A673 (cell line): ENCODE measurements around the gene FICD. TPM values are rescaled to one million over a fixed set of nuclear protein-coding genes. Genes with fewer than 3 reads are reported as not detected.
"Not testable (repeated sequence)": the region's sequence is repeated elsewhere in the genome, so short reads cannot be mapped to it uniquely, and the experiment has no call there.

Experiments used
- BruUV-seq: library from RNA; stranded (reverse); fragments of 400-500 nt; replicated peaks from 2 replicates; lab custom pipeline; 2021; lab: Mats Ljungman, UMichigan
- CTCF ChIA-PET: fragments of 300-600 bp; sonication (Branson Sonifier 250); formaldehyde crosslinking; loops from one replicate; lab custom pipeline; 2022; ENCODE audit warnings: antibody characterized with exemption; lab: Charles Lee
- POLR2A ChIA-PET: fragments of 300-600 bp; sonication (Branson Sonifier 250); formaldehyde crosslinking; loops from one replicate; lab custom pipeline; 2022; ENCODE audit warnings: antibody characterized with exemption; ENCODE audit not compliant: low non-redundant PET; lab: Charles Lee
- DNase-seq: peaks from one replicate; pipeline ENCODE4 v3.0.0-alpha.2; 2015; ENCODE audit warnings: low spot score
- H3K27ac ChIP-seq: fragments of 200-600 bp; sonication (generic); 2 replicates; pipeline ENCODE4 v1.5.1; 2016; ENCODE audit warnings: mixed run types, low read depth, mild to moderate bottlenecking, mixed read lengths, antibody characterized with exemption, low read length; ENCODE audit not compliant: poor library complexity, severe bottlenecking
- H3K27me3 ChIP-seq: fragments of 200-600 bp; sonication (generic); replicated peaks from 2 replicates; pipeline ENCODE4 v1.6.1; 2017; ENCODE audit warnings: mixed run types, low read depth, mild to moderate bottlenecking, mixed read lengths, antibody characterized with exemption, low read length; ENCODE audit not compliant: insufficient read depth, poor library complexity
- H3K36me3 ChIP-seq: fragments of 200-600 bp; sonication (generic); 2 replicates; pipeline ENCODE4 v1.6.1; 2016; ENCODE audit warnings: mixed run types, mild to moderate bottlenecking, mixed read lengths, antibody characterized with exemption, low read length; ENCODE audit not compliant: insufficient read depth, poor library complexity, severe bottlenecking
- H3K4me1 ChIP-seq: fragments of 200-600 bp; sonication (generic); 2 replicates; pipeline ENCODE4 v1.6.1; 2017; ENCODE audit warnings: mixed run types, mild to moderate bottlenecking, mixed read lengths, antibody characterized with exemption, low read length; ENCODE audit not compliant: insufficient read depth, poor library complexity, severe bottlenecking
- H3K4me3 ChIP-seq: fragments of 200-600 bp; sonication (generic); 2 replicates; pipeline ENCODE4 v1.5.1; 2016; ENCODE audit warnings: low read depth, mixed run types, mild to moderate bottlenecking, mixed read lengths, low read length; ENCODE audit not compliant: poor library complexity, severe bottlenecking
- H3K9me3 ChIP-seq: fragments of 200-600 bp; sonication (generic); 2 replicates; pipeline ENCODE4 v1.6.1; 2016; ENCODE audit warnings: mixed run types, low read depth, mild to moderate bottlenecking, mixed read lengths, antibody characterized with exemption, low read length; ENCODE audit not compliant: poor library complexity, severe bottlenecking
- CTCF ChIP-seq: fragments of 300-800, 200-600 bp; sonication (generic); conservative IDR thresholded peaks from 2 replicates; pipeline ENCODE4 v1.5.1; 2017; ENCODE audit warnings: low read depth, mild to moderate bottlenecking, antibody characterized with exemption, low read length, moderate library complexity, mixed read lengths
- EZH2 ChIP-seq: fragments of 200-600 bp; sonication (generic); IDR thresholded peaks from 2 replicates; pipeline ENCODE4 v1.6.1; 2017; ENCODE audit warnings: borderline replicate concordance, low read depth, mild to moderate bottlenecking, mixed read lengths, antibody characterized with exemption, low read length; ENCODE audit not compliant: poor library complexity, severe bottlenecking
- intact Hi-C: fragments of 100-400 bp; cut with micrococcal nuclease; formaldehyde crosslinking; loops from one replicate; pipeline ENCODE4 v1.10.0; 2022; ENCODE audit not compliant: unreplicated experiment
- total RNA-seq: library from RNA; stranded (reverse); gene quantifications from 2 replicates; pipeline ENCODE4 v1.2.3, GENCODE V29; 2021

Gene FICD
- total RNA-seq, 1 experiment from 2014 or later: 3.6 TPM

- ChIA-PET POLR2A (no interaction called here), CTCF (no interaction called here)
- peaks cover 50% of the 10 kb centered on the region for H3K36me3 ChIP-seq
- intact Hi-C loops: no loop called here
- H3K4me3 ChIP-seq: no peak overlapping the region
- no peaks in the 10 kb centered on the region for H3K27me3 ChIP-seq
- H3K27ac ChIP-seq: no peak overlapping the region
- BruUV-seq: no TSS peak
- DNase-seq: no peak
- TF ChIP-seq CTCF: no peak
- TF ChIP-seq EZH2: no peak
- no peaks in the 10 kb centered on the region for H3K9me3 ChIP-seq
- H3K4me1 ChIP-seq: no peaks in the 10 kb centered on the region
These were observed 34.0 kb downstream of the FICD start for GRCh38 chr12:108548954-108549521.

GRCh38 chr12:108551535-108551934 lies 36.5 kb downstream of the FICD start:
- H3K9me3 ChIP-seq: no peaks in the 10 kb centered on the region
- intact Hi-C loops: no loop called here
- peaks cover 28% of the 10 kb centered on the region for H3K36me3 ChIP-seq
- H3K27ac ChIP-seq: no peak overlapping the region
- BruUV-seq: no TSS peak
- no peak overlapping the region for H3K4me3 ChIP-seq
- TF ChIP-seq EZH2 (no peak), CTCF (no peak)
- H3K4me1 ChIP-seq: no peaks in the 10 kb centered on the region
- POLR2A ChIA-PET: no interaction called here
- H3K27me3 ChIP-seq: no peaks in the 10 kb centered on the region
- CTCF ChIA-PET: no interaction called here
- no peak for DNase-seq

GRCh38 chr12:108553799-108554198 lies 38.7 kb downstream of the FICD start:
- CTCF ChIA-PET: no interaction called here
- no peak overlapping the region for H3K4me3 ChIP-seq
- H3K4me1 ChIP-seq: no peaks in the 10 kb centered on the region
- POLR2A ChIA-PET: no interaction called here
- no peaks in the 10 kb centered on the region for H3K9me3 ChIP-seq
- intact Hi-C loops: no loop called here
- TF ChIP-seq EZH2 (no peak), CTCF (no peak)
- no peak overlapping the region for H3K27ac ChIP-seq
- no peaks in the 10 kb centered on the region for H3K27me3 ChIP-seq
- peaks cover 10% of the 10 kb centered on the region for H3K36me3 ChIP-seq
- BruUV-seq: no TSS peak
- no peak for DNase-seq

DNA sequence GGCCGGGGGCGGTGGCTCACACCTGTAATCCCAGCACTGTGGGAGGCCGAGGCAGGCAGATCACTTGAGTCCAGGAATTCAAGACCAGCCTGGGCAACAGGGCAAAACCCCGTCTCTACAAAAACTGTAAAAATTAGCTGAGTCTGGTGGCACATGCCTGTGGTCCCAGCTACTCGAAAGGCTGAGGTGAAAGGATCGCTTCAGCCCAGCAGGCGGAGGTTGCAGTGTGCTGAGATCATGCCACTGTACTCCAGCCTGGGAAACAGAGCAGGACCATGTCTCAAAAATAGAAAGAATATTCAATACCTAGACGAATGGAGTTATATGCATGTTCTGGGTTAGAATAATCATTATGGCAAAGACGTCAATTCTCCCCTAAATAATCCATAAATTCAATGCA lies 40.3 kb downstream of the FICD start:
- H3K36me3 ChIP-seq, H3K9me3 ChIP-seq, CTCF ChIA-PET, H3K27me3 ChIP-seq, POLR2A ChIA-PET, BruUV-seq, H3K4me3 ChIP-seq, intact Hi-C loops, H3K4me1 ChIP-seq, DNase-seq, H3K27ac ChIP-seq: not testable (repeated sequence)
